ENCODE data around the gene POLR1A.

Gene POLR1A

DNA sequence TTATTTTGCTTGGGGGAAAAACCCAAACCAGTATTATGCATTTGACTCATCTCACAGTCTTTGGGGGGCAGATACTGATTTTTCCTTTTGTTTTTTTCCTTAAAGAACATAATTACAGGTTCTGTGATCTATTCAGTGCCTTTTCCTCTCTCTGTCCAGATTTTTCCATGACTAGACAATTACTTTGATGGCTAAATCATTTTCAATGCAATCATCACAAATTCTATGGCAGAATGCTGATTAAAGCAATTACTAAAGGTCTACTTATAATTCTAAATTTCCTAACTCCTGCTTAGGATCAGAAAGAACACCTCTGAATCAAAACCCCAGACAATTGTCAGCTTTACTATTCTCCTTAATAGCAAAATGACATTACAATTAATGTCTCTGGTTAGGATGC is 38.8 kb downstream of the POLR1A start:
- no peak for DNase-seq (ENCODE audit: low spot score)
- TF ChIP-seq, protein P1, sequence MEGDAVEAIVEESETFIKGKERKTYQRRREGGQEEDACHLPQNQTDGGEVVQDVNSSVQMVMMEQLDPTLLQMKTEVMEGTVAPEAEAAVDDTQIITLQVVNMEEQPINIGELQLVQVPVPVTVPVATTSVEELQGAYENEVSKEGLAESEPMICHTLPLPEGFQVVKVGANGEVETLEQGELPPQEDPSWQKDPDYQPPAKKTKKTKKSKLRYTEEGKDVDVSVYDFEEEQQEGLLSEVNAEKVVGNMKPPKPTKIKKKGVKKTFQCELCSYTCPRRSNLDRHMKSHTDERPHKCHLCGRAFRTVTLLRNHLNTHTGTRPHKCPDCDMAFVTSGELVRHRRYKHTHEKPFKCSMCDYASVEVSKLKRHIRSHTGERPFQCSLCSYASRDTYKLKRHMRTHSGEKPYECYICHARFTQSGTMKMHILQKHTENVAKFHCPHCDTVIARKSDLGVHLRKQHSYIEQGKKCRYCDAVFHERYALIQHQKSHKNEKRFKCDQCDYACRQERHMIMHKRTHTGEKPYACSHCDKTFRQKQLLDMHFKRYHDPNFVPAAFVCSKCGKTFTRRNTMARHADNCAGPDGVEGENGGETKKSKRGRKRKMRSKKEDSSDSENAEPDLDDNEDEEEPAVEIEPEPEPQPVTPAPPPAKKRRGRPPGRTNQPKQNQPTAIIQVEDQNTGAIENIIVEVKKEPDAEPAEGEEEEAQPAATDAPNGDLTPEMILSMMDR (IDR thresholded peaks at IDR 0.05; ENCODE audit: extremely low read depth, insufficient read depth, missing control alignments) = no peak
- in situ Hi-C loops (cut with MboI; ENCODE audit: low pct_unique_long_range_greater_than_20kb, low sequenced_read_pairs, unreplicated experiment) = no loop called here

DNA sequence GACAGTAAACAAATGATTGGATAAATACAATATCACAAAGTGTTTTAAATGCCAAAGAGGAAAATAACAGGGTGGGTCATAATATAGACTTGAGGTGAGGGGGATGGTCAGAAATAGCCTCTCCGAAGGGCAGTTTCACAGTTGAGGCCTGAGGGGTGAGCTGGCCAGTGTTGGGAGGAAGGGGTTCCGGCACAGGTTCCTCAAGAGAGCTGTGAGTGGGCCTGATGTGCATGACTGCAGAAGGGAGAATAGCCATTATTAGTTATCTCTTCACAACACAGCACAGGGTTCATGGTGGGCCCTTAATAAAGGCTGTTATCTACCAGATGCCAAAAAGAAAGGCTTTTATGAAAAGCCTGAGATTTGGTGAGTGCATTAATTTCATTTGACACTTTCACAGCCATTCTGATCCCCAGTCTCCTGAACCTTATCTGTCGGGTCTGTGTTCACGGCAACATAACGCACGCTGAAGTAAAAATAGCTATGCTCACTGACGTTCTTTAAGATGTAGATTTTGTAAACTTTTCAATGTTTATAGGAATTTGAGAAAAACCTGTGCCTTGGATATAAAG is 39.6 kb downstream of the POLR1A start:
- DNase-seq (ENCODE audit: low spot score) = no peak
- in situ Hi-C loops (cut with MboI; ENCODE audit: low pct_unique_long_range_greater_than_20kb, low sequenced_read_pairs, unreplicated experiment) = no loop called here
- TF ChIP-seq, protein P1 (IDR thresholded peaks at IDR 0.05; ENCODE audit: extremely low read depth, insufficient read depth, missing control alignments) = no peak

DNA sequence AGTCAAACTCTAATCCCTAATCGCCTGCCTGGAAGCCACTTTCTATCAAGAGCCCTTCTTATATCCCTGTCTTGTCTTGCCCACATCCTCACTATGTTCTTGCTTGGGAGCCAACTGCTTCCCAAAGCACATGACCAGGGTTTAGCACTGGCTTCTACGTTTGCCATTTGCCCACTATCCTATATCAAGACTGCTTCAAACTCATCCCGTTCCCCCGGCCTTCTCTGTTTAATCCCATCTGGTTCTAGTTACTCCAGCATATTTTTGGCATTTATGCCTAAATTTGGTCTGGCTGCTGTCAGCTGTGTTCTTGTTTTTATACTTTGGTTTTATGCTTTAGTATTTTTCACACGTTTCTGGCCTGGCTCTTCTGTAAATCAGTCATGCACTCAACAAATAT is 40.2 kb downstream of the POLR1A start:
- in situ Hi-C loops (cut with MboI; ENCODE audit: low pct_unique_long_range_greater_than_20kb, low sequenced_read_pairs, unreplicated experiment) = no loop called here
- no peak for DNase-seq (ENCODE audit: low spot score)
- TF ChIP-seq, protein P1 (IDR thresholded peaks at IDR 0.05; ENCODE audit: extremely low read depth, insufficient read depth, missing control alignments) = no peak

DNA sequence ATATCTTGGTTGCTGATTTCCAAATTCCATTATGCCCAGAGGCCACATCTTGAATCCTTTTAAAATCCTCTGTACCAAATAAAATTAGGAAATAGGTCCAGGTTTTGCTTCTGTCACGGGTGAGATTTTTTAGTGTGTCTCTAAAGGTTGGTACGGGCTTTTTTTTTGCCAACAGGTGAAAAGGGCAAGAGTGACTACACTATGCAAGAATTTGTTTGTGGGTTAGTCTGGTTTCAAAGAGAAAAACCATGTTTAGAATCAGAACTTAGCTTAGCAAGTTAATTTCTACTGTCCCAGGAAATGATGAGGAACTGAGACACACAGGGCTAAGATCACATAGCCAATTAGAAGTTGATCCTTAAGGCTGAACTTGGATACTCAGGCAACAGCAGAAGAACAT is 41.7 kb downstream of the POLR1A start:
- no peak for DNase-seq (ENCODE audit: low spot score)
- in situ Hi-C loops (cut with MboI; ENCODE audit: low pct_unique_long_range_greater_than_20kb, low sequenced_read_pairs, unreplicated experiment) = no loop called here
- TF ChIP-seq, protein P1 (IDR thresholded peaks at IDR 0.05; ENCODE audit: extremely low read depth, insufficient read depth, missing control alignments) = no peak

DNA sequence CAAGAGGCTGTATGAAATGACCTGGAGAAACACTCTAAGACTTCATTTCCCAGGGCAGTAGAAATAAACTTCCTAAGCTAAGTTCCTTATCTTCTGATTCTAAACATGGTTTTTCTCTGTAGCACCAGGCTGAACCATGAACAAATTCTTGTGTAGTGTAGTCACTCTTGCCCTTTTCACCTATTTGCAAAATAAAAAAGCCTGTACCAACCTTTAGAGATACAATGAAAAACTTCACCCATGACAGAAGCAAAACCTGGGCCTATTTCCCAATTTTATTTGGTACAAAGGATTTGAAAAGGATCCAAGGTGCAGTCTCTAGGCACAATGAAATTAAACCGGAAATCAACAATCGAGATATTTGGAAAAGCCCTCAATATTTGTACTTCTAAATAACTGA is 43.6 kb downstream of the POLR1A start:
- DNase-seq (ENCODE audit: low spot score) = no peak
- in situ Hi-C loops (cut with MboI; ENCODE audit: low pct_unique_long_range_greater_than_20kb, low sequenced_read_pairs, unreplicated experiment) = no loop called here
- TF ChIP-seq, protein P1 (IDR thresholded peaks at IDR 0.05; ENCODE audit: extremely low read depth, insufficient read depth, missing control alignments) = no peak

DNA sequence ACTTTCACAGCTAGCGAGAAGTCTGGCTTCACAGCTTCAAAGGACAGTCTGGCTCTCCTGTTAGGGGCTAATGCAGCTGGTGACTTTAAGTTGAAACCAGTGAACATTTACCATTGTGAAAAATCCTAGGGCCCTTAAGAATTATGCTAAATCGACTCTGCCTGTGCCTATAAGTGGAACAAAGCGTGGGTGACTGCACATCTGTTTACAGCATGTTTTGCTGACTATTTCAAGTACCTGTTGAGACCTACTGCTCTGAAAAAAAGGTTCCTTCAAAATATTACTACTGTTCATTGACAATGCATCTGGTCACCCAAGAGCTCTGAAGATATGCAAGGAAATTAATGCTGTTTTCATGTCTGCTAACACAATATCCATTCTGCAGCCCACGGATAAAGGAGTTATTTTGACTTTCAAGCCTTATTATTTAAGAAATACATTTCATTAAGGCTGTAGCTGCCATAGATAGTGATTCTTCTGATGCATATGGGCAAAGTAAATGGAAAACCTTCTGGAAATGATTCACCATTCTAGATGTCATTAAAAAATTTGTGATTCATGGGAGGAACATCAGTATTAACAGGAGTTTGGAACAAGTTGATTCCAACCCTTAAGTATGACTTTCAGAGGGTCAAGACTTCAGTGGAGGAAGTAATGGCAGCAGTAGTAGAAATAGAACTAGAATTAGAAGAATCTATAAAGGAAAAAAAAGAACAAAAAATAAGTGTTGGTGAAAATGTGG is 48.9 kb downstream of the POLR1A start:
- in situ Hi-C loops (cut with MboI; ENCODE audit: low pct_unique_long_range_greater_than_20kb, low sequenced_read_pairs, unreplicated experiment) = no loop called here
- TF ChIP-seq, protein P1 (IDR thresholded peaks at IDR 0.05; ENCODE audit: extremely low read depth, insufficient read depth, missing control alignments) = no peak
- no peak for DNase-seq (ENCODE audit: low spot score)

Data from GM13977 (cell line).